CD4-positive, alpha-beta T cell treated with Interleukin-4 for 1 hour (primary cell): ENCODE measurements around the gene LCE6A.

Source experiments
- DNase-seq, 2 donors: peaks; one replicate each; pipeline ENCODE4 v3.0.0-alpha.2; 2020 to 2022

Gene LCE6A, protein sequence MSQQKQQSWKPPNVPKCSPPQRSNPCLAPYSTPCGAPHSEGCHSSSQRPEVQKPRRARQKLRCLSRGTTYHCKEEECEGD

DNA sequence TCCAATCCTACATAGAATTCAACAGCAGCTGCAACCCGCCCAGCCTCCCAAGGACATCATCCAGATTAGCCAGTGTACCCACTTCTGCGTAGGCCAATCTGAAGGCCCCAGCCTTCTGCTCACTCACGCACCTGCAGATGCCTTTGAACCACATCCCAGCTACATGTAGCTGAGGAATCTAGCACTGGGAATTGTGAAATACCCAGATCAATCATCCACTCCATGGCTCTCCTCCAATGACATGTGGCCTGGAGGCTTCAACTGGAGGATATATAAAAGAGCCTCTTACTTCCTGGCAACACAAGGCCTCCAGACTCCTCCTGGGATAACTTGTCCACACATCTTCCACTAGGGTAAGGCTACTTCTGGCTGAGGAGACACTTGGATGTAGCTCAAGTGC is at the start of gene LCE6A:
LCE6A (plus strand) TSS at position 301 of the 400 bp plus-strand sequence. CDS start 665 bp downstream, outside the sequence.
- DNase-seq: no peak

DNA sequence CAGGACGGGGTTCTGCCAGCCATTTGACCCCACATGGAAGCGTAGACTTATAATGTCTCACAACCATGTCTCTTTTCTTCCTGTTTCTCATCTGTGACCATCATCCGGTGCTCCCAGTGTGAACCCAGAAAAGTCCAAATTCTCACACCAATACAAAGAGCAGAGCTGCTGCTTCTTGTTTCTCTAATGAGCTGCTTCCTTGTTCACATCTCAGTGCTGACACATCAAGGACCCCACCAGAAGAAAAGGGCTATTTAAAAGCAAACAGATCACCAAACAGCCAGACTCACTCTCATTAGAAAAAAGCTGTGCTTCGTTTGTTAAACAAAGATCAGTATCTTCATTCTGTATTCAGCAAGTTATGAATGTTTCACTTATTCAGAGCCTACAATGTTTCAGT is 47.0 kb upstream of the LCE6A start:
- no peak for DNase-seq

DNA sequence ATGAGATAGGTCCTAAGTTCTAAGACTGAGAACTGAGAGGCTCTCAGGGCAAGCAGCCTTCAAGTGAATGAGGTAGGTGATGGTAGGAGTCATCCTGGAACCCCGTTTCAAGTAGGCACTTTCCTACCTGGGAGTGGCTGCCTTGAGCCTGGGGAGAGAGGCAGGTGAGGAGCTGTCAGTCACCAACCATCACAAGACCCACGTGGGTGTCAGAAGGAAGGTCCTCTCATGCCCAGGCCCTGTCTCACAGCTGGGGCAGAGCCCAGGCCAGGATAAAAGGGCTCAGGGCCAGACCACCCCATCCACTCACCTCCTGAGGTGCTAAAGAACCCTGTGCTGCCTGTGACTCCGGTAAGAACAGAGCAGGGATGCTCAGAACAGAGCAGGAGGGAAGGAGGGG is 46.2 kb upstream of the LCE6A start, which contains the start of gene LCE1D:
LCE1D (plus strand) TSS at position 301 of the 400 bp plus-strand sequence. CDS start 1,074 bp downstream, outside the sequence.
- DNase-seq: no peak

DNA sequence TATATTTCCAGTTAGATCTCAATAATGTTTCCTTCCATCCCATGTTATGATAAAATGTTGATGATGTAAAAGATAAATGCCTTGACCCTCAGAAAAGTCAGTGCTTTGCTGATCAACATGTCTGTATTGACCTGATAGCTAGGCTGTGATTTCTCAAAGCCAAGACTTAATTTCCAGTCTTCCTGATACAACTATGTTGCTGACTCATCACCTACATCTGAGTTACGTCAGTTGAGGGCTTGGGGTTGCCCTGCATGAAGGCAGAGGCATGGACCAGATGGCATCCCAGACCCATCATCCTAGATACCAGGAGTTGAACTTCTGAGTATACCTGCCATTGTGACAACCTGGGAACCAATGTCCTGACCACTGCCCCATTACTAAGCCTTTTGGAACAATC is 41.3 kb upstream of the LCE6A start:
- DNase-seq: no peak

DNA sequence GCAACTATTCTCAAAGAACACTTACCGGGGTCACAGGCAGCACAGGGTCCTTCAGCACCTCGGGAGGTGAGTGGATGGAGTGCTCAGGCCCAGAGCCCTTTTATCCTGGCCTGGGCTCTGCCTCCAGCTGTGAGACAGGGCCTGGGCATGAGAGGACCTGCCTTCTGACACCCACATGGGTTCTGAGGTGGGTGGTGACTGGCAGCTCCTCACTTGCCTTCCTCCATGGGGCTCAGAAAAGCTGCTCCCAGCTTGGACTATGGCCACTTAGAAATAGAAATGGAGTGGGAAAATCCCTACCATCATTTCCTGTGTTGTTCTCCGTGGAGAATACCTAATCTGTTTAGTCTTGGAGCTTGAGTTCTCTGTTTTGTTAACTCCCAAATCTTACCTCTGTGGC is 36.1 kb upstream of the LCE6A start, which contains the start of gene LCE1C:
LCE1C (minus strand) TSS at position 76 of the 400 bp plus-strand sequence. CDS start 1,173 bp downstream, outside the sequence.
- no peak for DNase-seq

DNA sequence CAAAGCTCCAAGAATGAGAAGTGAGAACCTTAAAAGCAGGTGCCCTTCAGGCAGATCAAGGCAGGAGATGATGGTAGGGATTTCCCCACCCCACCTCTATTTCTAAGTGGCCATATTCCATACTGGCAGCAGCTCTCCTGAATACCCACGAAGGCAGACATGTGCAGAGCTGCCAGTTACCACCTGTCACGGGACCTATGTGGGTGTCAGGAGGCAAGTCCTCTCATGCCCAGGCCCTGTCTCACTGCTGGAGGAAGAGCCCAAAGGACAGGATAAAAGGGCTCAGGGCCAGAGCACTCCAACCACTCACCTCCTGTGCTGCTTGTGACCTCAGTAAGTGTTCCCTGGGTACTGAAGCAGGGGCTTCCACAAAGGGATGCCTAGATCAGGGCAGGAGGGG is 31.6 kb upstream of the LCE6A start:
- DNase-seq: no peak

DNA sequence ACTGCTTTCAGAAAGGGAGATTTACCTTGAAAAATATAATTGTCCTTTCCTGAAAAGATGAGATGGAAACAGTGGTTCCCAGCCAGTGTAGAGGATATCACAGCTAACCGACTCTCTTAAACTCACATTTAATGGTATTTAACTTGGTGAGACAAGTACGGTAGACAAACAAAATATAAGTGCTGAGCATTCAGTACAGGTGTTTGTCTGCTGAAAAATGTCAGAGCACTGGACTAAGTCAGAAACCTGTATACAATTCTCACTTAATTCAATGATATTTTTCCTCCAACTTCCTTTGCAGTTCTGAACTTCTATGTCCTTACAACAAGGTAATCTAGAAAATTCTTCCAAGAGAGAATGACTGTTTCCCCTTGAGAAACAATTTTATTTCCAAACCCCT is 31.0 kb upstream of the LCE6A start, which contains the start of gene LCE1B:
LCE1B (plus strand) TSS at position 301 of the 400 bp plus-strand sequence. CDS start 476 bp downstream, outside the sequence.
- no peak for DNase-seq

DNA sequence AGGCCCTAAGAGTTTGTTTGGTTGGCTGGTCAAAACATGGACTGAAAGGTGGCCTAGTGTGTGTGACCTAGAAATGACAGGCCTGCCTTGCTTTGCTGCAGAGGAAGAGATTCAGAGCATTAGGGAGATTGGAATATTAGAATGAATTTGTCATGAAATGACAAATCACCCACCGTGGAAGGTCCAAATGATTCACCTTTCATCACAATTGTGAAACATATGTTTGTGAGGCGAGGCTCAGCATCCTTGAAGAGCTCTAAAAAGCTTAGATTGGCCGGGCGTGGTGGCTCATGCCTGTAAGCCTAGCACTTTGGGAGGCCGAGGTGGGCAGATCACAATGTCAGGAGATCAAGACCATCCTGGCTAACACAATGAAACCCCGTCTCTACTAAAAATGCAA is 25.3 kb upstream of the LCE6A start:
- DNase-seq: no peak

DNA sequence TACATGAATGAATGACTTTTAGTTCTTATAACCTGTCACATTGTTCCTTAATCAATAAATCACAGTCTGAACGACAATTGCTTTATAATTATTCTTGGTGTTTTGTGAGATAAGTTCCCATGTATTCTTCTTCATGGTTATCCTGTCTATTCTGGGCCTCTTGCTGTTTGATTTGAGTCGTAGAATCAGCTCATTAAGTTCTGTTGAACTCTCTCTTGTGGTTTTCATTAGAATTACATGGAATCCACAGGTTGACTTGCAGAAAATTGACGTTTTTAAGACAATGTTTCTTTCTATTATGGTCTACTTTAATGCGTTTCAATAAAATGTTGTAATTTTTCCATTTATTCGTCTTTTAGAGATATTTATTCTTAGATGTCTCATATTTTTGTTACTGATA is 19.4 kb upstream of the LCE6A start:
- no peak for DNase-seq

DNA sequence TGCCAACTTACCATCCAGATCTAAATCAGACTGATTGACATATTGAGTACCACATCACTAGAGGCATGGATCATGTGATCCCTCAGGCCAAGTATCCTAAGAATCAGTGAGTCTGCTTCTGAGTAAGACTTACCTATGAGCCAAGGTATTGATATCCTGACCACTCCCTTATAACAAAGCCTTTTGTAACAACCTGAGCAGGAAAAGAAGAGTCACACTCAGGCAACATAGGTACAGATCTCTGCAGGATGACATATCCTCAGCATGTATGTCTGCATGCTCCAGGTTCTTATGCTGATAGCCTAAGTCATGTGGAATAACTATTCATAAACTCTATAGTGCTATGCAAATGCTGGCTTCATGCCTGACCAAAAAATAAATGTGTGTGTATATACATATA is 17.7 kb upstream of the LCE6A start:
- no peak for DNase-seq

DNA sequence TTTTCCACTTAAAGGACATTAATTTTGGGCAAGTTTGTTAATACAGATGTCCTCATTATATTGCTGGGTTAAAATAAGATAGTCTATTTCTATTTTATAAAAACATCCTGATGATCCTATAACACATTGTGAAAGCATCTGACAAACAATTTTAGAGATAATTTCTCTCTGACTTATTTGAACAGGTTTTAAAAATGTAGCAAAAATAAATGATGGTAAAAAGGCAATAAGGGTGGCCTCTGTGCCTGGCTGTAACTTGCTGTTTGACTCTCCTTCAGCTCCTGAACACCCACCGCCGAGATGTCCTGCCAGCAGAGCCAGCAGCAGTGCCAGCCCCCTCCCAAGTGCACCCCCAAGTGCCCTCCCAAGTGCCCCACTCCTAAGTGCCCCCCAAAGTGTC is 15.5 kb upstream of the LCE6A start, which contains the start of gene LCE1A:
LCE1A (plus strand) TSS at position 301 of the 400 bp plus-strand sequence; CDS start at position 301, 0 bp downstream.
- no peak for DNase-seq

DNA sequence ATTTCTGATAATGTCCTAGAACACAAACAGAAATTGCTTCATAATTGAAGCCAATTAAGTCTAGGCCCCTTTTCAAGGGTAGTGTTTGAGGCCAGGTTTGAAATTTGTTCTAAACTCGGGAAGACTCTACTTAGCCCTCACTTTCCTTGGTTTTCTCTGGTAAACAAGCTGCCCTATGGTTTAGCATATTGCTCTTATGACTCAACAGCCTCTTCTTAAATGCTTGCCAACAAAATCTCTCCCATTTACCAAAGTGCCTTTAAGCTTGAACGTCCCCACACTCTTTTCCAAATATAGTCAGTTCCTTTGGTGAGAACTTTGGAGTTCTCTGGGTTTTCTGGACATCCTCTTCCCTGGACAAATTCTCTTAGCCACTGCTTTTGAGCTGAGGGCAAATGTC is 5.8 kb upstream of the LCE6A start:
- no peak for DNase-seq

DNA sequence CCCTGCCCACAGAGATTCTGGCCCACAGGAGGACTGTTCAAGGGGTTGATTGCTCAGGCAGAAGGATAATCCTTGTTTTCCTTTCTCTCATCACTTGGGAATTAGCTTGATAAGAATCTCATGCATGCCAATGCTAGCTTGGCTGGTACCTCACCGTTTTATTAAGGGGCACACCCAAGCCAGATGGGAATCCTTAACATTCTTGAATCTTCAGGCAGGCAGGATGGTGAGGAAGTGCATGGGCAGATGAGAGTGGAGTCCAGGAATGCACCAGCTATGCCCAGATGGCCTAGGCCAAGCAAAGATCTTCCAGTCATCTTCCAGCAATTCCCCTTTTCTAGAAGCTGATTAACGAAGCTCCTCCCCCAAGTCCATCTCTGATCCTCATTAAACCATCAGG is 13.0 kb downstream of the LCE6A start:
- no peak for DNase-seq

DNA sequence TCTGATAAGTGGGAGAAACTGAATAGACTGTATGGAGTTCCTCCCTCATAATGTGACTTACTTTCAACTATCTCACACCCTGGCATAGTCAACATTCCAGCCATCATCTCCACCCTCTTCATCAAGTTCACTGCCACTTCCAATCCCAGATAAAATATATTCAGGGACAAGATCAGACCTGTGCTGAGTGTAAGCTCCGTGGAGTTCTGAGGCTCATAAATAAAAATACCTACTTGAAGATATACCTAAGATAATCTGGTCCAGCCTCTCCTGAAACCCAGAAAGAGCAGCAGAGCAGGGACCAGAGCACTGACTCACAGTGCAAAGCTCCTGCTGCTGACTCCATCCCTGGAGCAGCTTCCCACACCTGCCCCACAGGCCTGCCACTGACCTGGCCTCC is 15.4 kb downstream of the LCE6A start:
- DNase-seq: no peak

DNA sequence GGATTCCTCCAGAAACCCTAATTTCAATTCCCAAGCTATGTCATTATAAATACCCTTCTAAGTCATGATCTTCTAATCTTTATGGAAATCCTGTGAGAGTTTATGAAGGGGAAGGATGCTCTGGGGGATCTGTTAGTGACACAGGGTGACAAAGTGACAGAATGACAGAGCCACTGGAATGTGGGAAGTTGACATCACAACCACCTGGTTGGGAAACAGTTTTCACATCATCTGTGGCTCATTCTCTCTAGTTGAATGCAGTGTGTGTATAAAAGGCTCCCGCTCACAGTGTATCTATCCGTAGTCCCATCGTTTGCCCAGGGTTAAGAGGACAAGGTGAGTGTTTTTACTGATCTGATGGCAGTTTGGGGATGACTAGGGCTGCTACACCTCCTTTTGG is 17.0 kb downstream of the LCE6A start, which contains the start of gene LCE7A:
LCE7A (plus strand) TSS at position 301 of the 400 bp plus-strand sequence. CDS start 702 bp downstream, outside the sequence.
- no peak for DNase-seq

DNA sequence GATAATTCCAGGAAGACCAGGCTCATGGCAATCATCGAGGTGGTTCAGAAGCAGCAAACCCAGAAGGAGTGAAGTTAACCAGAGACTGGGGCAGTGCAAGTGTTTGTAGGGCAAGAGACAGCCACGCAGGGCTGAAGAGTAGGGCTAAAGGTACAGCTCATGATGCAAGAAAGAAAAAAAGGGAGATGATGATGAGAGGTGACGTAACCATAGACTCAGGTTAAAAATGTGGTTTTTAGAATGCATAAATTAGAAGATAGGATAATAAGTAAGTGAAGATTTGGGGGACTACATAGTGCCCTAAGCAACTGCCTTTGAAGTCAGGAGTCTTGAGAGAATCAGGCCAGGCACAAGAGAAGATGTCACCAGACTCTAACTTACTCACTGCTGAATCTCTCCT is 17.5 kb downstream of the LCE6A start:
- no peak for DNase-seq

DNA sequence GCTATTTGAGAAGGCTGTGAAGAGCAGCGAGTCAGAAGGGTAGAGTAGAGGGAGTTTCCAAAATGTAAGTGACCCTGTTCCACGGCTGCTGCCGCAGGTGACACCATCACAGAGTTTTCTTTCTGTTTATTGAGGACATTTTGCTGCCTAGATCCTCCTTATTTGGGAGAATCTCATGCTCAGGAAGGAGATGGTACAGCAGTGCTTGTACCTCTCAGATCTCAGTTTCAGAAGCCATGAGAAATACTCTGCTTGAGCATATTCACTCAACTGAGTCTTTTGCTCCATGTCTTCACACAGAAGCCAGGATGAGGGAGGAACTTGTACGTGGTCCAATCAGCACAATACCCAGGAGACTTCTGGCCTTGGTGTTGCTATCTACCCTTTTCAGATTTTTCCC is 18.7 kb downstream of the LCE6A start:
- no peak for DNase-seq

DNA sequence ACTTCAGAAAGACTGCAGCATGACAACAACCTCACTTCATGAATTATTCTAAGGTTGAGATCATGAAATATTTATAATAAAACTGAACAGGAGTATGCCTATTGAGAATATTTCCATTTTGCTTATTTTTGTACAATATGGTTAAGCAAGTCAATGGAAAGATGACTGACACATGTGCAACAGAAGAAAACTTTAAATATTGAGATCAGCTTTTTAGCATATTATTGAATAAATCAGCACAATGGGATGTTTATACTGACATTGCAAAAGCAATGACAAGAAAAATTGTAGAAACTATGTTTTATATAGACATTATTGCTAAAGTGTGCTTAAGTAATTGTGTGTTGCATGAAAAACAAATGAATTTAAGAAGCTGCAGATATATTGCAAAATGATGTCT is 21.8 kb downstream of the LCE6A start:
- no peak for DNase-seq

DNA sequence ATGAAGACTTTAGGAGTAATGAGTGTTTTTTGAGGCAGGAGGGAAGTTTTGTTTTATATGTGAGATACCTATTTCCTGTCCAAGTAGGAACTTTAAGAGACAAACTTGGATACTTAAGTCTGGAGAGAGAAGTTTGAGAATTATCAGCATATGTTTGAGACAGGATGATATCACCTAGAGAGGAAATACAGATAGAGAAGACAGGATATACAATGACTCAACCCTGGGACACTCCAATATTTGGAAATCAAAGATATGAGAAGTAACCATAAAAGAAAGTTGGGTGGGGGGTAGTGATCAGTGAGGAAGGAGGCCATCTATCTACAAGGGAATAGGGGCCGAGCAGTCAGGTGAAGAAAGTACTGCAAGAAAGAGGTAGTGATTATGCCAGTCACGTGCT is 23.7 kb downstream of the LCE6A start:
- DNase-seq: no peak

DNA sequence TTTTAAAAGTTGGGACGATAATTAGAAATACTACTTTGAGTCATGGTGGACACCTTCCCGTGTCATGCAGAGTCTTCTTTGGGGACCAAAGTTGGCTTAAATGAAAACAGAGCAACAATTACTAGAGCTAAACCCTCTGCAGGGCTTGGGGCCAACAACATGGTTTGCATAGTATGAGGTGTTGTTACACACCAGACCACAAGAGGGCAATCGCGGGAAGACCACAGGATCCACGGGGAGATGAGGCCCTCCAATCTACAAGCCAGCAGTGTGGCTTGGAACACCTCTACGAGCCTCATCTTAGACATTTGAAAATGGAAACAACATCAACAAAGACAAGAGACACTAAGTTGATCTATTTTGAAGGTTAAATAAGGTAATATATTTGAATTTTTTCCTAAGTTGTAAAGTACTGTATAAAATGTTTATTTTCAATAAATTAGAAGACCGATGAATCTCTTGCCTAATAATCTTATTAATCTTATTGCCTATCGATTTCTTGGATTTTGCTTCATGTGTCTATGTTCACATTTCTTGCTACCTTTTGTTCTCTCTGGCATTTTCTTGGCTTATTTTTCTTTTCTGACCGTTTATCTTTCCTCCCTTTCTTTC is 27.3 kb downstream of the LCE6A start:
- peak; percentile 31 to 54 for DNase-seq

DNA sequence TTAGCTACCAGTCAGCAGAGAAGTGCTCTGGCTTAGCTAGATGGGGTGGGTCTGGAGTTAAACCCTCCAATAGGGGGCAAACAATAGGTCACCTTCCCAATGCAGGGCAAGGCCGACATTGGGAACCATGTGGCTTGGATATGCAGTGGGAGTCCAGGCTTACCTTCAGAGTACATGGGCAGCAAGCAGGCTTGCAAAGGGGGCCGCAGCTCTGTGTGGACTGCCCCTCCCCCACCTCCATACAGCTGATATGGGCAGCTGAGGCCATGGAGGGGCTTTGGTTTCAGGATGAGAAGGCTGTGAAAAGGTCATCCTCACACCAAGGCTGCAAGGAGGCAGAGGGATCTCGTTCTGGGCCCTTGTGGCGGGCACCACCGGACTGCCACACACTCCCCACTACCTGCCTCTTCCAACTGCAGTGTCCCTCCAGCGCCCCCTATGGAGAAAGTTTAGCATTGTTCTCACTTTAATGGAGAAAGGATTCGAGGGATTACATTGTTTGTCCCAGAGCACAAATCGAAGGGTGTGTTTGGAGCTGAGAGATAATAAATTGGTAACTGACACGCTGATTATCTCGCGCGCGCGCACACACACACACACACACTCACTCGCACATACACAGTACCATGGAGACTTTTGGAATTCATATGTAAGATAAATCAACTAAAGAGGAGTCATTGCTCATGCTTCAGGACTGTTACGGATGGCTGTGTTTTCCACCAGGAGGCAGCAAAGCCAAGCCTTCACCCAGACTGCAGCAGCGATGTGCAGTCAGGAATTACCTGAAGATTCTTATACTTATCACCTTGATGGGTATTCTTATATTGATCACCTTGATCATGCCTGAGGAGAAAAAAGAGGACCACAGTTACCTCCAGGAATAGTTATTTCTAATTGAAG is 28.4 kb downstream of the LCE6A start:
- no peak for DNase-seq

DNA sequence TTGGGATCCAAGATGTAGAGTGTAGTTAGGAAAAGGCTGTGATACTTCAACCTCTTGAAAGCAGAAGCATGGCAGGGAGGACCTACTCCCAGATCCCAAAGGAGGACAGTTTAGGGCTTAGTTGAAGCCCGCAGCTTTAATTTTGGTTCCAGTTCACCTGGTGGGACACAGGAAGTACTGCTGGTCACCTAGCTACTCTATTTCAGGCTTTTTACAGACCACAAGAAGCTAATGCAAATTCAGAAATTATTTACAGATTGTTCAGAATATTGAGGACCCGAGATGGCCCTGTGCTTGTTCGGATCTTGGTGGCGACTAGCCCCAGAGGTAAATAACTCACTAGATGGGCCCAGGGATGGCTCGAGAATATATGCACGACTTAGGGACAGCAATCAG is 29.1 kb downstream of the LCE6A start:
- no peak for DNase-seq

DNA sequence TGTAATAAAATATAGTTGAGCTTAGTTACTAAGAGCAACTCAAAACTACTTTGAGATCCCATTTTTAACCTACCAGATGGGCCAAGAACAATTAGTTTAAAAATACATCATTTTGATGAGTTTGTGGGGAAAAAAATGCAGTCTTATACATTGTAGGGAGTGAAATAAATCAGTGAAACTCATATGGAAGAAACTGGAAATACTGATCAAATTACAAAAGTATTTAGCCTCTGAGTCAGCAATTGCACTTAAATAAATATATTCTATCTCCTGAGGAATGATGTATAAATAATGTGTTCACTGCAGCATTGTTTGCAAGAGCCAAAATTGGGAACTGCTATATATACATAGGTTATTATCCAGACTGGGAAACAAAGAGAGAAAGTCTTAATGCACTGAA is 30.8 kb downstream of the LCE6A start:
- no peak for DNase-seq

DNA sequence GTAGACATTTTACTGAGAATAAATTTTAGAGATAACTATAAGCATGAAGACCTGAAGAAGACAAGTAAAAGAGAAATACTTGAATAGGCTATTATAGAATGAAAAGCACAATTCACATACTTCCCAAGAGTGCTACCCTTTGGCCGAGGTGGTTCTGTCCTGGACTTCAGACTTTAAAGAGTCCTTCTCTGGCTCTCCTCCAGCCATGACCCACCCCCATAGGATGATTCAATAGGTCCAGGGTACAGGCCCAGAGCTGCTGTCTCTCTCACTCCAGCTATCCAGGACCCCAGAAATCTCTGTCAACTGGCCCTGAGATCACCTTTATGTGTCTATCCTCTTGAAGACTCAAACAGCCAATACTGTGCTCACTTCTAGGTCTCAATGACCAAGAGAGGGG is 34.2 kb downstream of the LCE6A start:
- DNase-seq: no peak
